Neuronal stem cell (in vitro differentiated cells): ENCODE data around the gene CLMN.
"Not testable (repeated sequence)": the region's sequence is repeated elsewhere in the genome, so short reads cannot be mapped to it uniquely, and the experiment has no call there.

Experiments
- DNase-seq: peaks from one replicate; pipeline ENCODE4 v3.0.0-alpha.2; 2013; ENCODE audit warnings: low spot score
- H2AFZ ChIP-seq: one replicate; pipeline ENCODE4 v1.6.1; 2013; ENCODE audit warnings: mild to moderate bottlenecking, low read length, inconsistent platforms
- H2AK5ac ChIP-seq: 2 replicates; pipeline ENCODE4 v1.6.1; 2013; ENCODE audit warnings: low read depth, mild to moderate bottlenecking, inconsistent platforms, low read length, moderate library complexity, mixed read lengths
- H2BK120ac ChIP-seq: 2 replicates; pipeline ENCODE4 v1.6.1; 2013; ENCODE audit warnings: low read depth, mild to moderate bottlenecking, inconsistent platforms, low read length, moderate library complexity, mixed read lengths
- H2BK12ac ChIP-seq: one replicate; pipeline ENCODE4 v1.6.1; 2013; ENCODE audit warnings: low read length, inconsistent platforms
- H2BK15ac ChIP-seq: 2 replicates; pipeline ENCODE4 v1.6.1; 2013; ENCODE audit warnings: mild to moderate bottlenecking, low read length, inconsistent platforms, mixed read lengths
- H2BK5ac ChIP-seq: one replicate; pipeline ENCODE4 v1.6.1; 2013; ENCODE audit warnings: inconsistent platforms, mild to moderate bottlenecking, low read length, moderate library complexity
- H3K14ac ChIP-seq: one replicate; pipeline ENCODE4 v1.6.1; 2013; ENCODE audit warnings: low read length, inconsistent platforms
- H3K18ac ChIP-seq: 2 replicates; pipeline ENCODE4 v1.6.1; 2013; ENCODE audit warnings: low read length, inconsistent platforms
- H3K23ac ChIP-seq: 2 replicates; pipeline ENCODE4 v1.6.1; 2013; ENCODE audit warnings: low read depth, mild to moderate bottlenecking, mixed read lengths, low read length, inconsistent platforms; ENCODE audit not compliant: poor library complexity
- H3K27ac ChIP-seq: replicated peaks from 3 replicates; pipeline ENCODE4 v1.5.1; 2013; ENCODE audit warnings: low read length, inconsistent platforms
- H3K27me3 ChIP-seq, 3 experiments: 2 replicates each; pipeline ENCODE4 v1.6.1; 2013; ENCODE audit warnings: low read length in 3 of 3, mild to moderate bottlenecking in 2 of 3, inconsistent platforms in 1 of 3, low read depth in 1 of 3, mixed read lengths in 1 of 3, moderate library complexity in 1 of 3; ENCODE audit not compliant: control insufficient read depth in 3 of 3, insufficient read depth in 3 of 3
- H3K36me3 ChIP-seq, 2 donors: replicated peaks in 1 of 2; 2 replicates each; pipeline ENCODE4 v1.6.1; 2013; ENCODE audit warnings: low read length in 2 of 2; ENCODE audit not compliant: control insufficient read depth in 2 of 2, insufficient read depth in 2 of 2
- H3K4ac ChIP-seq: 2 replicates; pipeline ENCODE4 v1.6.1; 2013; ENCODE audit warnings: inconsistent platforms, mild to moderate bottlenecking, low read length, moderate library complexity
- H3K4me1 ChIP-seq, 2 donors: 1 replicate in 1 of 2; 2 replicates in 1 of 2; pipeline ENCODE4 v1.6.1; 2013; ENCODE audit warnings: low read length in 2 of 2, low read depth in 1 of 2; ENCODE audit not compliant: control insufficient read depth in 2 of 2, insufficient read depth in 1 of 2
- H3K4me2 ChIP-seq: one replicate; pipeline ENCODE4 v1.6.1; 2013; ENCODE audit warnings: mild to moderate bottlenecking, low read length, inconsistent platforms; ENCODE audit not compliant: insufficient read depth, poor library complexity, severe bottlenecking
- H3K4me3 ChIP-seq, 2 donors: 2 replicates each; pipeline ENCODE4 v1.5.1; 2013; ENCODE audit warnings: low read length in 2 of 2, mild to moderate bottlenecking in 2 of 2, inconsistent platforms in 1 of 2, moderate library complexity in 1 of 2
- H3K79me1 ChIP-seq: one replicate; pipeline ENCODE4 v1.6.1; 2013; ENCODE audit warnings: low read depth, mild to moderate bottlenecking, inconsistent platforms, low read length, moderate library complexity
- H3K9ac ChIP-seq: one replicate; pipeline ENCODE4 v1.6.1; 2013; ENCODE audit warnings: mild to moderate bottlenecking, low read depth, low read length, inconsistent platforms; ENCODE audit not compliant: poor library complexity
- H3K9me3 ChIP-seq, 2 donors: replicated peaks in 1 of 2; 2 replicates each; pipeline versions ENCODE3 to v1.6.1; 2013; ENCODE audit warnings: low read length in 2 of 2, mild to moderate bottlenecking in 2 of 2, inconsistent platforms in 1 of 2, low read depth in 1 of 2, mixed read lengths in 1 of 2, moderate library complexity in 1 of 2; ENCODE audit not compliant: control insufficient read depth in 2 of 2, insufficient read depth in 1 of 2
- H4K8ac ChIP-seq: one replicate; pipeline ENCODE4 v1.6.1; 2013; ENCODE audit warnings: low read depth, mild to moderate bottlenecking, inconsistent platforms, low read length, moderate library complexity
- H4K91ac ChIP-seq: one replicate; pipeline ENCODE4 v1.6.1; 2013; ENCODE audit warnings: low read length, low read depth, mild to moderate bottlenecking, inconsistent platforms; ENCODE audit not compliant: poor library complexity
- WGBS, 2 donors: extraction: QIAGEN DNeasy Blood & Tissue Kit; methylation state at CpG; one replicate each; pipeline ENCODE4 v1.1.7; 2013; ENCODE audit warnings: missing lambda C conversion rate in 2 of 2, mixed read lengths in 1 of 2; ENCODE audit not compliant: insufficient read length in 2 of 2, insufficient replicate concordance in 1 of 2; ENCODE audit errors: extremely low coverage in 2 of 2; 5-methylcytosine and 5-hydroxymethylcytosine counted together

CLMN gene

GRCh38 chr14:95138876-95139275, 180.8 kb downstream of the CLMN start:
- Histone ChIP-seq H2BK120ac (no peak overlapping the region), H3K27ac (no peak overlapping the region), H3K18ac (no peak overlapping the region), H3K36me3 (peaks cover 0 to 29% of the 10 kb centered on the region in 2 donors), H4K91ac (no peak overlapping the region), H4K8ac (no peak overlapping the region), H3K4me1 (peaks cover 13 to 21% of the 10 kb centered on the region in 2 donors), H2AK5ac (no peak overlapping the region), H3K79me1 (no peaks in the 10 kb centered on the region), H3K14ac (no peak overlapping the region), H2BK12ac (no peak overlapping the region), H2BK5ac (no peak overlapping the region), H3K9me3 (peaks cover 0 to 1% of the 10 kb centered on the region in 2 donors), H2BK15ac (no peak overlapping the region), H2AFZ (no peak overlapping the region), H3K4me3 (no peak overlapping the region), H3K27me3 (no peaks in the 10 kb centered on the region), H3K9ac (no peak overlapping the region), H3K4me2 (no peak overlapping the region), H3K4ac (no peak overlapping the region), H3K23ac (no peak overlapping the region)
- DNase-seq, result no peak
- no CpG with 5 or more reads among the region's 1 CpG for WGBS, 2 donors

- peaks cover 13 to 25% of the 10 kb centered on the region in 2 donors for H3K4me1 ChIP-seq
- not testable (repeated sequence) for H2BK5ac ChIP-seq, H3K14ac ChIP-seq, H4K91ac ChIP-seq, H3K4me2 ChIP-seq, H3K4ac ChIP-seq, H2AK5ac ChIP-seq, H3K4me3 ChIP-seq, H3K9me3 ChIP-seq, H4K8ac ChIP-seq, H3K23ac ChIP-seq, H2BK120ac ChIP-seq, H3K27ac ChIP-seq, H3K27me3 ChIP-seq, H2BK12ac ChIP-seq, H3K9ac ChIP-seq, H2AFZ ChIP-seq, H2BK15ac ChIP-seq, H3K18ac ChIP-seq, DNase-seq, H3K79me1 ChIP-seq
- WGBS, 2 donors, result no CpG with 5 or more reads among the region's 5 CpGs
- H3K36me3 ChIP-seq, result peaks cover 0 to 29% of the 10 kb centered on the region in 2 donors
Measured at GRCh38 chr14:95138455-95138854, 181.3 kb downstream of the CLMN start.

- Histone ChIP-seq H2BK5ac (no peak overlapping the region), H3K4ac (no peak overlapping the region), H3K4me1 (peaks cover 13 to 30% of the 10 kb centered on the region in 2 donors), H3K14ac (no peak overlapping the region), H4K91ac (no peak overlapping the region), H3K4me3 (no peak overlapping the region), H3K23ac (no peak overlapping the region), H3K9ac (no peak overlapping the region), H2BK120ac (no peak overlapping the region), H4K8ac (no peak overlapping the region), H3K18ac (no peak overlapping the region), H3K36me3 (peaks cover 0 to 30% of the 10 kb centered on the region in 2 donors), H3K9me3 (no peaks in the 10 kb centered on the region), H2AFZ (no peak overlapping the region), H3K79me1 (no peaks in the 10 kb centered on the region), H3K4me2 (no peak overlapping the region), H2AK5ac (no peak overlapping the region), H2BK15ac (no peak overlapping the region), H3K27ac (peak overlapping the region; percentile 14), H2BK12ac (no peak overlapping the region), H3K27me3 (no peaks in the 10 kb centered on the region)
- DNase-seq, result no peak
- no CpG with 5 or more reads among the region's 5 CpGs for WGBS, 2 donors
Measured at GRCh38 chr14:95137804-95138167, 181.9 kb downstream of the CLMN start.

- no peaks in the 10 kb centered on the region for H3K9me3 ChIP-seq
- no peak overlapping the region for H3K4me3 ChIP-seq
- no peak overlapping the region for H2AK5ac ChIP-seq
- no peak overlapping the region for H2AFZ ChIP-seq
- H2BK5ac ChIP-seq, result no peak overlapping the region
- H3K23ac ChIP-seq, result no peak overlapping the region
- H4K91ac ChIP-seq, result no peak overlapping the region
- H3K14ac ChIP-seq, result no peak overlapping the region
- H3K27ac ChIP-seq, result no peak overlapping the region
- H2BK12ac ChIP-seq, result no peak overlapping the region
- H4K8ac ChIP-seq, result no peak overlapping the region
- no peaks in the 10 kb centered on the region for H3K27me3 ChIP-seq
- no peak for DNase-seq
- no peak overlapping the region for H3K4ac ChIP-seq
- H3K36me3 ChIP-seq, result peaks cover 0 to 35% of the 10 kb centered on the region in 2 donors
- H2BK120ac ChIP-seq, result no peak overlapping the region
- H3K79me1 ChIP-seq, result no peaks in the 10 kb centered on the region
- H3K4me1 ChIP-seq, result peaks cover 13 to 35% of the 10 kb centered on the region in 2 donors
- no peak overlapping the region for H3K9ac ChIP-seq
- H2BK15ac ChIP-seq, result no peak overlapping the region
- H3K18ac ChIP-seq, result no peak overlapping the region
- H3K4me2 ChIP-seq, result no peak overlapping the region
Measured at GRCh38 chr14:95137164-95137803, 182.4 kb downstream of the CLMN start.
